A549 treated with AZD9567 at 1 μM for 4 hours (cell line): Measurements from ENCODE around the gene KIT. TPM values are rescaled to one million over a fixed set of nuclear protein-coding genes. Genes with fewer than 3 reads are reported as not detected.

Source experiments
- total RNA-seq: library from RNA; stranded (reverse); fragments of 200-300 nt; extraction: Qiagen RNA extraction; gene quantifications from 5 replicates; pipeline ENCODE4 v1.2.3, GENCODE V29; 2022; ENCODE audit not compliant: insufficient read depth

KIT gene
- total RNA-seq: not detected in 5 replicates

DNA sequence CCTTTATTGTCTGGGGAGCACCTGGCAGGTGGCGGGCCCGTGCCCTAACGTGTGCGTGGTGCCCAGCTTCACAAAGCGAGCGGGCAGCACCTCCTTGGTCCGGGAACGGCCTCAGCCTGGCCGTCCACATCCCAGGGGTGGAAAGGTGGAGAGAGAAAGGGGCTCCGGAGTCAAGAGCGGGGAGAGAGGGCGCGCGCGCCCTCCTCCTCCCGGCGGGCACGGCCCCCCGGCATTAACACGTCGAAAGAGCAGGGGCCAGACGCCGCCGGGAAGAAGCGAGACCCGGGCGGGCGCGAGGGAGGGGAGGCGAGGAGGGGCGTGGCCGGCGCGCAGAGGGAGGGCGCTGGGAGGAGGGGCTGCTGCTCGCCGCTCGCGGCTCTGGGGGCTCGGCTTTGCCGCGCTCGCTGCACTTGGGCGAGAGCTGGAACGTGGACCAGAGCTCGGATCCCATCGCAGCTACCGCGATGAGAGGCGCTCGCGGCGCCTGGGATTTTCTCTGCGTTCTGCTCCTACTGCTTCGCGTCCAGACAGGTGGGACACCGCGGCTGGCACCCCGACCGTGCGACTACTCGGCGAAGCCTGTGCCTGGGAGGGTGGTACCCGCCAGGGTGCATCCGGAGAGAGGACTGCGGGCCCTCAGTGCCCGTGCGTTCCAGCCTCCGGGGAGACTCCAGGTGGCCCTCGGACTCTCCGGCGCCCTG lies at the start of gene KIT:
Gene KIT, plus strand, starts transcription at position 407 of the 701 bp plus-strand sequence. Its CDS starts 58 bp downstream, at position 465.

